ENCODE results near the gene SH3BGRL. TPM values are rescaled to one million over a fixed set of nuclear protein-coding genes. Genes with fewer than 3 reads are reported as not detected.

The SH3BGRL gene
- total and polyA plus RNA-seq, 12 donors: 59.5 to 201 (median 135) TPM

DNA sequence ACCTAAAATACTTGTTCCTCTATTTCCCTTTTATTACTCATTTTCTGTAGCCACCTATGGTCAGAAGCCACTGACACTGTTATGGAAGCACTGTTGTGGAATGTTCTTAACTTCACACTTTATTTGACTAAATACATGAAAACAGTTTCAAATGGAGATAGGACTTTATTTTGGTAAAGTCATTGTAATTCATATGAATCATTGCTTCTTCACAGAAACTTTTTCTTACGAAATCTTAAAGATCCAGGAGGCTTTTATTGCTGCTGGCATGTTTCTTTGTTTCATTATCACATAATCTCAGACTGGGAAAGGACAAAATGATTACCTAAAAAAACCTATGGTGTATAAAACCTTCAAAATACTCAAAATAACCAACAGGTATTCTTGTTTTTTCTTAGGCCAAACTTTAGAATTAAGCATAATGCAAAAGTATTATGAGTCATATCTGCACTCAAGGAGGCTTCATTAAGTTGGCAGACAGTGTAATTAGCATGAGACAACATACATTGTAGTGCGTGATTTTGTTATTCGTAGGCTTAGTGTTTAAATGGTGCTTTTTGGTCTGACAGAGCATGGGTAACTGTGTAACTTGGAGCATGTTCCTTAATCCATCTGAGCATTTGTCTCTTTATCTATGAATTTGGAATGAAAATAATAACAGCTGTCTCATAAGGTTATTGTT, 58.0 kb downstream of the SH3BGRL start:
- intact Hi-C loops (cut with DNase I): no loop called here
- H3K4me1 ChIP-seq (replicated peaks in 1 of 2): peaks cover 0 to 11% of the 10 kb centered on the region in 2 donors
- H3K36me3 ChIP-seq (replicated peaks in 1 of 2): no peaks in the 10 kb centered on the region
- WGBS, 4 donors: 50 to 65% (median 59%) methylated on average over 3 of the region's 3 CpGs
- DNase-seq: no peak
- H3K27ac ChIP-seq: peak overlapping the region in 1 of 5 donors; percentile 7
- TF ChIP-seq POLR2A (IDR thresholded peaks at IDR 0.05): no peak
- TF ChIP-seq, protein P1, sequence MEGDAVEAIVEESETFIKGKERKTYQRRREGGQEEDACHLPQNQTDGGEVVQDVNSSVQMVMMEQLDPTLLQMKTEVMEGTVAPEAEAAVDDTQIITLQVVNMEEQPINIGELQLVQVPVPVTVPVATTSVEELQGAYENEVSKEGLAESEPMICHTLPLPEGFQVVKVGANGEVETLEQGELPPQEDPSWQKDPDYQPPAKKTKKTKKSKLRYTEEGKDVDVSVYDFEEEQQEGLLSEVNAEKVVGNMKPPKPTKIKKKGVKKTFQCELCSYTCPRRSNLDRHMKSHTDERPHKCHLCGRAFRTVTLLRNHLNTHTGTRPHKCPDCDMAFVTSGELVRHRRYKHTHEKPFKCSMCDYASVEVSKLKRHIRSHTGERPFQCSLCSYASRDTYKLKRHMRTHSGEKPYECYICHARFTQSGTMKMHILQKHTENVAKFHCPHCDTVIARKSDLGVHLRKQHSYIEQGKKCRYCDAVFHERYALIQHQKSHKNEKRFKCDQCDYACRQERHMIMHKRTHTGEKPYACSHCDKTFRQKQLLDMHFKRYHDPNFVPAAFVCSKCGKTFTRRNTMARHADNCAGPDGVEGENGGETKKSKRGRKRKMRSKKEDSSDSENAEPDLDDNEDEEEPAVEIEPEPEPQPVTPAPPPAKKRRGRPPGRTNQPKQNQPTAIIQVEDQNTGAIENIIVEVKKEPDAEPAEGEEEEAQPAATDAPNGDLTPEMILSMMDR (IDR thresholded peaks at IDR 0.05): no peak
- peak overlapping the region in 1 of 4 donors; percentile 12 for H3K4me3 ChIP-seq
- H3K9me3 ChIP-seq (replicated peaks in 1 of 3): no peaks in the 10 kb centered on the region
- no peaks in the 10 kb centered on the region for H3K27me3 ChIP-seq

- Histone ChIP-seq H3K4me3 (no peak overlapping the region), H3K27me3 (no peaks in the 10 kb centered on the region), H3K4me1 (replicated peaks in 1 of 2) (peaks cover 0 to 11% of the 10 kb centered on the region in 2 donors), H3K27ac (no peak overlapping the region), H3K9me3 (replicated peaks in 1 of 3) (no peaks in the 10 kb centered on the region), H3K36me3 (replicated peaks in 1 of 2) (no peaks in the 10 kb centered on the region)
- 70 to 89% (median 76%) methylated on average over 2 of the region's 2 CpGs for WGBS, 4 donors
- intact Hi-C loops (cut with DNase I): no loop called here
- TF ChIP-seq, protein P1 (IDR thresholded peaks at IDR 0.05): no peak
- TF ChIP-seq POLR2A (IDR thresholded peaks at IDR 0.05): no peak
- DNase-seq: no peak
These were observed 59.7 kb downstream of the SH3BGRL start for GRCh38 chrX:81261576-81261975.

- Histone ChIP-seq H3K27me3 (no peaks in the 10 kb centered on the region), H3K9me3 (replicated peaks in 1 of 3) (no peaks in the 10 kb centered on the region), H3K4me3 (no peak overlapping the region), H3K36me3 (replicated peaks in 1 of 2) (no peaks in the 10 kb centered on the region), H3K27ac (no peak overlapping the region), H3K4me1 (replicated peaks in 1 of 2) (peaks cover 0 to 11% of the 10 kb centered on the region in 2 donors)
- TF ChIP-seq, protein P1 (IDR thresholded peaks at IDR 0.05): no peak
- no peak for TF ChIP-seq POLR2A (IDR thresholded peaks at IDR 0.05)
- DNase-seq: no peak
- intact Hi-C loops (cut with DNase I): no loop called here
- WGBS, 4 donors: 40 to 81% (median 60%) methylated on average over 2 of the region's 2 CpGs
These were observed 61.2 kb downstream of the SH3BGRL start for GRCh38 chrX:81263059-81263458.

DNA sequence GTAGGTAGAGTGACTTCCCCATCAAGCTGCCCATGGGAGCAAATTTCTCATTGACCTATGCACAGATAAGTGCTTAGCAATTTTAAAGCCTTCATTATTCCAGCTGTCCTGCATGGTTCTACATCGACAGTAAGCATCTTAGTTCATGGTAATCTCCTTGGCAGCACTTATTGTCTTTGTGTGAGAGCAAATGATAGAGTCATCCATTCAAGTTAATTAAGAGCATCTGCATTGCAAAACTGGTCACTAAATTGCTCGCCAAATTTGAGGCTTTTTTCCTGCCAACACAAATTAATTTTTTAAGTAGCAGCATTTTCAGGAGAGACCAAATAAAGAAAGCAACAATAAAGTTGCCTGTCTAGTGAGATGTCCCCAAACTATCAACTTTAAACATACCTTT, 76.7 kb downstream of the SH3BGRL start:
- no peak for DNase-seq

More for the DNA sequence above, 76.7 kb downstream of the SH3BGRL start:
- no peaks in the 10 kb centered on the region for H3K27me3 ChIP-seq
- 52 to 90% (median 66%) methylated on average over 2 of the region's 2 CpGs; no CpG with 5 or more reads in 1 of the 4 donors for WGBS, 4 donors
- H3K9me3 ChIP-seq (replicated peaks in 1 of 3): no peaks in the 10 kb centered on the region
- no peaks in the 10 kb centered on the region for H3K4me1 ChIP-seq (replicated peaks in 1 of 2)
- H3K27ac ChIP-seq: no peak overlapping the region
- intact Hi-C loops (cut with DNase I): no loop called here
- H3K4me3 ChIP-seq: no peak overlapping the region
- H3K36me3 ChIP-seq (replicated peaks in 1 of 2): peaks cover 0 to 9% of the 10 kb centered on the region in 2 donors
- TF ChIP-seq, protein P1 (IDR thresholded peaks at IDR 0.05): no peak
- TF ChIP-seq POLR2A (IDR thresholded peaks at IDR 0.05): no peak

Measured in adrenal gland (tissue), 12 donors.